Measurements from ENCODE around the gene CMIP. TPM values are rescaled to one million over a fixed set of nuclear protein-coding genes. Genes with fewer than 3 reads are reported as not detected.

Gene CMIP
- total RNA-seq, 1 donor from 2014 or later: 46.6 TPM

- no peak for DNase-seq (ENCODE audit: extremely low spot score, unreplicated experiment)
- H3K4me1 Mint-ChIP-seq (ENCODE audit: unreplicated experiment): peaks cover 47% of the 10 kb centered on the region
- peaks cover 3% of the 10 kb centered on the region for H3K36me3 Mint-ChIP-seq
- no peaks in the 10 kb centered on the region for H3K27me3 Mint-ChIP-seq
- peak overlapping the region; percentile 64 for H3K27ac Mint-ChIP-seq
- H3K4me3 Mint-ChIP-seq: no peak overlapping the region
- TF ChIP-seq CTCF (conservative IDR thresholded peaks at IDR 0.05): no peak
- no peaks in the 10 kb centered on the region for H3K9me3 Mint-ChIP-seq
Measured at GRCh38 chr16:81586977-81587625, 142.5 kb downstream of the CMIP start.

- Mint-ChIP-seq H3K36me3 (peaks cover 3% of the 10 kb centered on the region), H3K9me3 (no peaks in the 10 kb centered on the region), H3K27me3 (no peaks in the 10 kb centered on the region), H3K27ac (peak overlapping the region; percentile 64), H3K4me3 (no peak overlapping the region), H3K4me1 (ENCODE audit: unreplicated experiment) (peaks cover 44% of the 10 kb centered on the region)
- DNase-seq (ENCODE audit: extremely low spot score, unreplicated experiment): no peak
- TF ChIP-seq CTCF (conservative IDR thresholded peaks at IDR 0.05): no peak
Measured at GRCh38 chr16:81587626-81588160, 143.1 kb downstream of the CMIP start.

- Mint-ChIP-seq H3K27me3 (no peaks in the 10 kb centered on the region), H3K27ac (peak overlapping the region; percentile 64), H3K36me3 (peaks cover 3% of the 10 kb centered on the region), H3K4me1 (ENCODE audit: unreplicated experiment) (peaks cover 42% of the 10 kb centered on the region), H3K9me3 (no peaks in the 10 kb centered on the region), H3K4me3 (no peak overlapping the region)
- DNase-seq (ENCODE audit: extremely low spot score, unreplicated experiment): no peak
- TF ChIP-seq CTCF (conservative IDR thresholded peaks at IDR 0.05): no peak
Measured at GRCh38 chr16:81588326-81589081, 143.9 kb downstream of the CMIP start.

- no peak for TF ChIP-seq CTCF (conservative IDR thresholded peaks at IDR 0.05)
- H3K4me1 Mint-ChIP-seq (ENCODE audit: unreplicated experiment): peaks cover 31% of the 10 kb centered on the region
- H3K9me3 Mint-ChIP-seq: no peaks in the 10 kb centered on the region
- H3K27me3 Mint-ChIP-seq: no peaks in the 10 kb centered on the region
- peaks cover 3% of the 10 kb centered on the region for H3K36me3 Mint-ChIP-seq
- no peak overlapping the region for H3K4me3 Mint-ChIP-seq
- no peak for DNase-seq (ENCODE audit: extremely low spot score, unreplicated experiment)
- peak overlapping the region; percentile 27 for H3K27ac Mint-ChIP-seq
Measured at GRCh38 chr16:81589975-81590650, 145.5 kb downstream of the CMIP start.

- DNase-seq (ENCODE audit: extremely low spot score, unreplicated experiment): no peak
- Mint-ChIP-seq H3K9me3 (no peaks in the 10 kb centered on the region), H3K36me3 (peaks cover 3% of the 10 kb centered on the region), H3K4me1 (ENCODE audit: unreplicated experiment) (peaks cover 25% of the 10 kb centered on the region), H3K4me3 (no peak overlapping the region), H3K27ac (peak overlapping the region; percentile 27), H3K27me3 (no peaks in the 10 kb centered on the region)
- TF ChIP-seq CTCF (conservative IDR thresholded peaks at IDR 0.05): no peak
Measured at GRCh38 chr16:81590714-81591544, 146.3 kb downstream of the CMIP start.
